Middle frontal gyrus (tissue), 1 donor: ENCODE data around the gene VBP1.
"Not testable (repeated sequence)": the region's sequence is repeated elsewhere in the genome, so short reads cannot be mapped to it uniquely, and the experiment has no call there.

ENCODE experiments used
- DNase-seq: peaks from one replicate; pipeline ENCODE4 v3.0.0-alpha.2; 2015; ENCODE audit warnings: low spot score; ENCODE audit errors: extremely low spot score

Gene VBP1

GRCh38 chrX:155263854-155264628 lies 47.8 kb downstream of the VBP1 start, which contains the start of gene RAB39B:
TSS of gene RAB39B (minus strand) at chrX:155264491. CDS start at chrX:155264288, 203 bp downstream.
- peak; percentile 42 for DNase-seq

- DNase-seq, result no peak
These were observed 50.2 kb downstream of the VBP1 start for GRCh38 chrX:155266439-155266838.

GRCh38 chrX:155267995-155268394 lies 51.7 kb downstream of the VBP1 start:
- DNase-seq, result not testable (repeated sequence)

- no peak for DNase-seq
These were observed 54.7 kb downstream of the VBP1 start for GRCh38 chrX:155270969-155271368.

- DNase-seq, result no peak
These were observed 63.6 kb downstream of the VBP1 start for GRCh38 chrX:155279873-155280272.
